H9 (cell line): Measurements from ENCODE around the gene PRRC2B. TPM values are rescaled to one million over a fixed set of nuclear protein-coding genes. Genes with fewer than 3 reads are reported as not detected.

Experiments used
- DNase-seq: peaks from one replicate; pipeline ENCODE4 v3.0.0-alpha.2; 2017
- H2AFZ ChIP-seq: one replicate; pipeline ENCODE4 v1.6.1; 2013; ENCODE audit warnings: mild to moderate bottlenecking, low read length, control low read depth, moderate library complexity
- H2AK5ac ChIP-seq: 2 replicates; pipeline ENCODE4 v1.6.1; 2013; ENCODE audit warnings: low read length, control low read depth, mixed read lengths; ENCODE audit not compliant: insufficient read length
- H2BK120ac ChIP-seq: one replicate; pipeline ENCODE4 v1.6.1; 2013; ENCODE audit warnings: low read depth, mild to moderate bottlenecking, low read length, control low read depth, inconsistent platforms; ENCODE audit not compliant: poor library complexity, severe bottlenecking
- H2BK12ac ChIP-seq: 2 replicates; pipeline ENCODE4 v1.6.1; 2013; ENCODE audit warnings: low read length, control low read depth, mixed read lengths, low read depth; ENCODE audit not compliant: insufficient read length
- H2BK15ac ChIP-seq: 2 replicates; pipeline ENCODE4 v1.6.1; 2013; ENCODE audit warnings: low read depth, low read length, control low read depth
- H2BK20ac ChIP-seq: one replicate; pipeline ENCODE4 v1.6.1; 2013; ENCODE audit warnings: low read depth, mild to moderate bottlenecking, low read length, control low read depth, inconsistent platforms; ENCODE audit not compliant: poor library complexity, severe bottlenecking
- H2BK5ac ChIP-seq: 2 replicates; pipeline ENCODE4 v1.6.1; 2013; ENCODE audit warnings: low read length, control low read depth, mixed read lengths; ENCODE audit not compliant: insufficient read length
- H3K14ac ChIP-seq: 2 replicates; pipeline ENCODE4 v1.6.1; 2013; ENCODE audit warnings: low read length, control low read depth; ENCODE audit not compliant: insufficient read depth
- H3K18ac ChIP-seq: 2 replicates; pipeline ENCODE4 v1.6.1; 2013; ENCODE audit warnings: low read depth, mild to moderate bottlenecking, mixed read lengths, low read length, control low read depth; ENCODE audit not compliant: insufficient read length
- H3K23ac ChIP-seq: 2 replicates; pipeline ENCODE4 v1.6.1; 2013; ENCODE audit warnings: low read length, control low read depth, mixed read lengths, low read depth; ENCODE audit not compliant: insufficient read length
- H3K23me2 ChIP-seq: 2 replicates; pipeline ENCODE4 v1.6.1; 2013; ENCODE audit warnings: low read depth, mild to moderate bottlenecking, mixed read lengths, low read length, control low read depth; ENCODE audit not compliant: insufficient read length, poor library complexity, severe bottlenecking
- H3K27ac ChIP-seq: 2 replicates; pipeline ENCODE4 v1.5.1; 2013; ENCODE audit warnings: low read length, control low read depth, mixed read lengths, low read depth; ENCODE audit not compliant: insufficient read length
- H3K27me3 ChIP-seq: 2 replicates; pipeline ENCODE4 v1.6.1; 2013; ENCODE audit warnings: low read length, control low read depth, inconsistent platforms; ENCODE audit not compliant: insufficient read depth
- H3K4ac ChIP-seq: 2 replicates; pipeline ENCODE4 v1.6.1; 2013; ENCODE audit warnings: low read depth, mild to moderate bottlenecking, control low read depth, inconsistent platforms, low read length, moderate library complexity
- H3K4me1 ChIP-seq: 2 replicates; pipeline ENCODE4 v1.6.1; 2013; ENCODE audit warnings: low read length, control low read depth, inconsistent platforms; ENCODE audit not compliant: insufficient read depth
- H3K4me2 ChIP-seq: 2 replicates; pipeline ENCODE4 v1.6.1; 2013; ENCODE audit warnings: low read length, control low read depth, mixed read lengths; ENCODE audit not compliant: insufficient read length, insufficient read depth
- H3K56ac ChIP-seq: 2 replicates; pipeline ENCODE4 v1.6.1; 2013; ENCODE audit warnings: low read depth, mild to moderate bottlenecking, mixed read lengths, low read length, control low read depth; ENCODE audit not compliant: insufficient read length
- H3K79me1 ChIP-seq: 2 replicates; pipeline ENCODE4 v1.6.1; 2013; ENCODE audit warnings: low read depth, mild to moderate bottlenecking, moderate library complexity, low read length, control low read depth, inconsistent platforms; ENCODE audit not compliant: insufficient read depth, poor library complexity, severe bottlenecking
- H3K79me2 ChIP-seq: 2 replicates; pipeline ENCODE4 v1.6.1; 2013; ENCODE audit warnings: low read length, control low read depth, inconsistent platforms; ENCODE audit not compliant: insufficient read depth
- H3K9ac ChIP-seq: 2 replicates; pipeline ENCODE4 v1.6.1; 2013; ENCODE audit warnings: low read length, control low read depth, mixed read lengths; ENCODE audit not compliant: insufficient read length; ENCODE audit errors: extremely low read depth
- H3K9me3 ChIP-seq: one replicate; pipeline ENCODE4 v1.6.1; 2013; ENCODE audit warnings: low read depth, low read length, inconsistent platforms; ENCODE audit not compliant: control insufficient read depth
- H3T11ph ChIP-seq: one replicate; pipeline ENCODE4 v1.6.1; 2013; ENCODE audit warnings: mild to moderate bottlenecking, low read length, control low read depth, inconsistent platforms
- H4K20me1 ChIP-seq: one replicate; pipeline ENCODE4 v1.6.1; 2013; ENCODE audit not compliant: control insufficient read depth, insufficient read length, insufficient read depth
- H4K5ac ChIP-seq: 2 replicates; pipeline ENCODE4 v1.6.1; 2013; ENCODE audit warnings: low read depth, mild to moderate bottlenecking, mixed read lengths, low read length, control low read depth; ENCODE audit not compliant: insufficient read length
- H4K8ac ChIP-seq: replicated peaks from 2 replicates; pipeline ENCODE4 v1.6.1; 2013; ENCODE audit warnings: low read length, control low read depth, mixed read lengths, low read depth; ENCODE audit not compliant: insufficient read length
- H4K91ac ChIP-seq: 2 replicates; pipeline ENCODE4 v1.6.1; 2013; ENCODE audit warnings: low read depth, mild to moderate bottlenecking, moderate library complexity, mixed read lengths, low read length, control low read depth; ENCODE audit not compliant: insufficient read length
- H3K27ac Mint-ChIP-seq, 3 experiments: 2 replicates in 2 of 3; 3 replicates in 1 of 3; pipeline ENCODE4 v1.8.0; 2020 to 2021; ENCODE audit warnings: mixed read lengths in 3 of 3, mild to moderate bottlenecking in 1 of 3, moderate library complexity in 1 of 3
- H3K27me3 Mint-ChIP-seq: 2 replicates; pipeline ENCODE4 v1.8.0; 2021; ENCODE audit warnings: low read depth, mild to moderate bottlenecking, moderate library complexity, mixed read lengths
- H3K36me3 Mint-ChIP-seq, 3 experiments: 2 replicates in 2 of 3; 3 replicates in 1 of 3; pipeline ENCODE4 v1.8.0; 2020 to 2021; ENCODE audit warnings: low read depth in 3 of 3, mixed read lengths in 3 of 3; ENCODE audit not compliant: insufficient read depth in 1 of 3
- H3K4me1 Mint-ChIP-seq, 2 experiments: 2 replicates each; pipeline ENCODE4 v1.8.0; 2020; ENCODE audit warnings: mixed read lengths in 2 of 2
- H3K4me3 Mint-ChIP-seq, 2 experiments: 2 replicates in 1 of 2; 3 replicates in 1 of 2; pipeline ENCODE4 v1.8.0; 2020 to 2021; ENCODE audit warnings: mild to moderate bottlenecking in 2 of 2, mixed read lengths in 2 of 2, moderate library complexity in 1 of 2
- H3K9me3 Mint-ChIP-seq, 2 experiments: 2 replicates in 1 of 2; 3 replicates in 1 of 2; pipeline ENCODE4 v1.8.0; 2020; ENCODE audit warnings: mild to moderate bottlenecking in 2 of 2, mixed read lengths in 2 of 2, moderate library complexity in 1 of 2
- WGBS: extraction: QIAGEN DNeasy Blood & Tissue Kit; methylation state at CpG from one replicate; pipeline ENCODE4 v1.1.7; 2013; ENCODE audit warnings: missing lambda C conversion rate, low lambda C conversion rate, mixed read lengths; ENCODE audit not compliant: insufficient read length; ENCODE audit errors: extremely low coverage; 5-methylcytosine and 5-hydroxymethylcytosine counted together
- total RNA-seq: library from RNA; stranded (reverse); gene quantifications from 2 replicates; pipeline ENCODE4 v1.2.1, GENCODE V29; 2021
- TF ChIP-seq, protein P1 (sequence below): fragments of 200-600 bp; sonication (generic); conservative IDR thresholded peaks from 3 replicates; pipeline ENCODE4 v1.8.0; 2021; ENCODE audit warnings: antibody characterized with exemption, mild to moderate bottlenecking

PRRC2B gene
- total RNA-seq, 1 experiment from 2014 or later = 251 TPM

GRCh38 chr9:131525643-131526565, 132.0 kb downstream of the PRRC2B start:
- TF ChIP-seq, protein P1, sequence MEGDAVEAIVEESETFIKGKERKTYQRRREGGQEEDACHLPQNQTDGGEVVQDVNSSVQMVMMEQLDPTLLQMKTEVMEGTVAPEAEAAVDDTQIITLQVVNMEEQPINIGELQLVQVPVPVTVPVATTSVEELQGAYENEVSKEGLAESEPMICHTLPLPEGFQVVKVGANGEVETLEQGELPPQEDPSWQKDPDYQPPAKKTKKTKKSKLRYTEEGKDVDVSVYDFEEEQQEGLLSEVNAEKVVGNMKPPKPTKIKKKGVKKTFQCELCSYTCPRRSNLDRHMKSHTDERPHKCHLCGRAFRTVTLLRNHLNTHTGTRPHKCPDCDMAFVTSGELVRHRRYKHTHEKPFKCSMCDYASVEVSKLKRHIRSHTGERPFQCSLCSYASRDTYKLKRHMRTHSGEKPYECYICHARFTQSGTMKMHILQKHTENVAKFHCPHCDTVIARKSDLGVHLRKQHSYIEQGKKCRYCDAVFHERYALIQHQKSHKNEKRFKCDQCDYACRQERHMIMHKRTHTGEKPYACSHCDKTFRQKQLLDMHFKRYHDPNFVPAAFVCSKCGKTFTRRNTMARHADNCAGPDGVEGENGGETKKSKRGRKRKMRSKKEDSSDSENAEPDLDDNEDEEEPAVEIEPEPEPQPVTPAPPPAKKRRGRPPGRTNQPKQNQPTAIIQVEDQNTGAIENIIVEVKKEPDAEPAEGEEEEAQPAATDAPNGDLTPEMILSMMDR = no peak
- Histone ChIP-seq H2AFZ (no peak overlapping the region), H3K18ac (no peak overlapping the region), H3K23me2 (peaks cover 6% of the 10 kb centered on the region), H2BK12ac (no peak overlapping the region), H2BK15ac (no peak overlapping the region), H2BK120ac (no peak overlapping the region), H4K8ac (no peak overlapping the region), H3K4me2 (no peak overlapping the region), H3K27ac (no peak overlapping the region), H2BK5ac (no peak overlapping the region), H3K4me1 (no peaks in the 10 kb centered on the region; the same call in 1 of the 2 replicates), H3K56ac (no peak overlapping the region), H3K4ac (no peak overlapping the region), H3K14ac (no peak overlapping the region), H2AK5ac (no peak overlapping the region), H3K9me3 (no peaks in the 10 kb centered on the region), H3K23ac (no peak overlapping the region), H3K79me1 (no peaks in the 10 kb centered on the region), H4K20me1 (no peaks in the 10 kb centered on the region), H3K9ac (no peak overlapping the region), H3K27me3 (no peaks in the 10 kb centered on the region), H3T11ph (no peak overlapping the region), H2BK20ac (no peak overlapping the region), H4K5ac (no peak overlapping the region), H4K91ac (no peak overlapping the region), H3K79me2 (no peaks in the 10 kb centered on the region; the same call in 1 of the 2 replicates)
- WGBS = no CpG with 5 or more reads among the region's 19 CpGs
- Mint-ChIP-seq H3K36me3 (peaks cover 37 to 85% (median 73%) of the 10 kb centered on the region in 3 experiments), H3K9me3 (no peaks in the 10 kb centered on the region), H3K4me3 (no peak overlapping the region; a peak in 1 of 5 replicates), H3K27ac (no peak overlapping the region; a peak in 1 of 7 replicates), H3K4me1 (peaks cover 0 to 9% of the 10 kb centered on the region in 2 experiments; a peak in 2 of 4 replicates), H3K27me3 (no peaks in the 10 kb centered on the region)
- DNase-seq = no peak
